Endodermal cell (in vitro differentiated cells): Measurements from ENCODE around the gene TMBIM1. TPM values are rescaled to one million over a fixed set of nuclear protein-coding genes. Genes with fewer than 3 reads are reported as not detected.

ENCODE experiments used
- DNase-seq: peaks from one replicate; pipeline ENCODE4 v3.0.0-alpha.2; 2017
- H3K27ac ChIP-seq: 2 replicates; pipeline ENCODE4 v1.5.1; 2013; ENCODE audit warnings: mild to moderate bottlenecking, low read depth, low read length, moderate library complexity
- H3K27me3 ChIP-seq: 2 replicates; pipeline ENCODE4 v1.6.1; 2013; ENCODE audit warnings: mild to moderate bottlenecking, low read length, moderate library complexity; ENCODE audit not compliant: insufficient read depth, control insufficient read depth, poor library complexity, severe bottlenecking
- H3K36me3 ChIP-seq: 2 replicates; pipeline ENCODE4 v1.7.0; 2013; ENCODE audit warnings: mild to moderate bottlenecking, low read length, moderate library complexity; ENCODE audit not compliant: control insufficient read depth, insufficient read depth
- H3K4me1 ChIP-seq: one replicate; pipeline ENCODE4 v1.7.0; 2013; ENCODE audit warnings: low read length; ENCODE audit not compliant: control insufficient read depth, insufficient read depth
- H3K4me3 ChIP-seq: 2 replicates; pipeline ENCODE4 v1.5.1; 2013; ENCODE audit warnings: mild to moderate bottlenecking, low read length, moderate library complexity
- H3K9ac ChIP-seq: 2 replicates; pipeline ENCODE4 v1.6.1; 2013; ENCODE audit warnings: mild to moderate bottlenecking, low read length, moderate library complexity; ENCODE audit not compliant: poor library complexity, severe bottlenecking; ENCODE audit errors: extremely low read depth
- H3K9me3 ChIP-seq: 2 replicates; pipeline ENCODE4 v1.6.1; 2013; ENCODE audit warnings: mild to moderate bottlenecking, low read length, moderate library complexity; ENCODE audit not compliant: control insufficient read depth
- H3K27ac Mint-ChIP-seq: 2 replicates; pipeline ENCODE4 v1.8.0; 2020; ENCODE audit warnings: mixed read lengths
- H3K27me3 Mint-ChIP-seq: 2 replicates; pipeline ENCODE4 v1.8.0; 2021; ENCODE audit warnings: mild to moderate bottlenecking, mixed read lengths; ENCODE audit not compliant: insufficient read depth
- H3K36me3 Mint-ChIP-seq: 2 replicates; pipeline ENCODE4 v1.8.0; 2020; ENCODE audit warnings: low read depth, mixed read lengths
- H3K4me1 Mint-ChIP-seq: 2 replicates; pipeline ENCODE4 v1.8.0; 2020; ENCODE audit warnings: mixed read lengths
- H3K4me3 Mint-ChIP-seq: 2 replicates; pipeline ENCODE4 v1.8.0; 2020; ENCODE audit warnings: mild to moderate bottlenecking, moderate library complexity, mixed read lengths
- H3K9me3 Mint-ChIP-seq: 2 replicates; pipeline ENCODE4 v1.8.0; 2020; ENCODE audit warnings: mild to moderate bottlenecking, mixed read lengths
- CTCF ChIP-seq: fragments of 200-600 bp; sonication (generic); conservative IDR thresholded peaks from 2 replicates; pipeline ENCODE4 v1.5.0; 2021; ENCODE audit warnings: antibody characterized with exemption, mild to moderate bottlenecking
- WGBS, 2 experiments: methylation state at CpG; one replicate each; pipeline versions ENCODE4 v1.1.5 to v1.1.7; 2013; ENCODE audit warnings: missing lambda C conversion rate in 2 of 2, mixed read lengths in 1 of 2; ENCODE audit not compliant: insufficient coverage in 1 of 2, insufficient read length in 1 of 2; 5-methylcytosine and 5-hydroxymethylcytosine counted together
- total RNA-seq, 2 donors: library from RNA; stranded (reverse); fragmentation: NEBNext Ultra II Directional in 1 of 2; extraction: Animal tissue kit (Norgen Biotek cat#: 25700) in 1 of 2; gene quantifications; 2 replicates in 1 of 2; 3 replicates in 1 of 2; pipeline ENCODE4 v1.2.1, GENCODE V29; 2021

TMBIM1 gene
- total RNA-seq, 2 donors from 2014 or later: 50.7 to 53.8 TPM

GRCh38 chr2:218261423-218262236, 30.7 kb downstream of the TMBIM1 start:
- H3K4me3 Mint-ChIP-seq: no peak overlapping the region
- Histone ChIP-seq H3K27me3 (no peaks in the 10 kb centered on the region), H3K27ac (peak overlapping the region; percentile 22), H3K9ac (no peak overlapping the region), H3K36me3 (peaks cover 24% of the 10 kb centered on the region), H3K9me3 (no peaks in the 10 kb centered on the region), H3K4me1 (no peaks in the 10 kb centered on the region), H3K4me3 (no peak overlapping the region)
- peaks cover 14% of the 10 kb centered on the region for H3K4me1 Mint-ChIP-seq
- WGBS, 2 experiments: 75 to 76% methylated on average over 1 to 8 of the region's 8 CpGs
- no peak for TF ChIP-seq CTCF
- H3K36me3 Mint-ChIP-seq: peaks cover 19% of the 10 kb centered on the region
- H3K9me3 Mint-ChIP-seq: no peaks in the 10 kb centered on the region
- peak; percentile 61 for DNase-seq
- H3K27me3 Mint-ChIP-seq: no peaks in the 10 kb centered on the region
- peak overlapping the region; percentile 87 for H3K27ac Mint-ChIP-seq

GRCh38 chr2:218260742-218261422, 31.4 kb downstream of the TMBIM1 start, which contains the start of gene GPBAR1:
TSS of gene GPBAR1 (plus strand) at chr2:218261015. CDS start at chr2:218262725, 1,710 bp downstream.
- TF ChIP-seq CTCF: no peak
- Histone ChIP-seq H3K27ac (peak within 1 kb of the TSS; percentile 22), H3K27me3 (no peaks in the 10 kb centered on the region), H3K4me3 (no peak within 1 kb of the TSS), H3K36me3 (peaks cover 20% of the 10 kb centered on the region), H3K4me1 (no peaks in the 10 kb centered on the region), H3K9ac (no peak within 1 kb of the TSS), H3K9me3 (no peaks in the 10 kb centered on the region)
- Mint-ChIP-seq H3K4me1 (peaks cover 14% of the 10 kb centered on the region), H3K9me3 (no peaks in the 10 kb centered on the region), H3K27me3 (no peaks in the 10 kb centered on the region), H3K27ac (peak within 1 kb of the TSS; percentile 87), H3K36me3 (peaks cover 20% of the 10 kb centered on the region), H3K4me3 (no peak within 1 kb of the TSS)
- peak; percentile 88 for DNase-seq
- 54 to 64% methylated on average over 7 to 10 of the region's 10 CpGs for WGBS, 2 experiments

- 84 to 88% methylated on average over 3 to 5 of the region's 5 CpGs for WGBS, 2 experiments
- H3K9me3 Mint-ChIP-seq: no peaks in the 10 kb centered on the region
- Histone ChIP-seq H3K27ac (no peak overlapping the region), H3K27me3 (no peaks in the 10 kb centered on the region), H3K9ac (no peak overlapping the region), H3K4me3 (no peak overlapping the region), H3K4me1 (no peaks in the 10 kb centered on the region), H3K9me3 (no peaks in the 10 kb centered on the region), H3K36me3 (peaks cover 22% of the 10 kb centered on the region)
- no peak overlapping the region for H3K4me3 Mint-ChIP-seq
- H3K36me3 Mint-ChIP-seq: peaks cover 22% of the 10 kb centered on the region
- no peak for DNase-seq
- no peak for TF ChIP-seq CTCF
- H3K27ac Mint-ChIP-seq: no peak overlapping the region
- peaks cover 14% of the 10 kb centered on the region for H3K4me1 Mint-ChIP-seq
- no peaks in the 10 kb centered on the region for H3K27me3 Mint-ChIP-seq
Observed at GRCh38 chr2:218260166-218260565, 32.1 kb downstream of the TMBIM1 start.
